HG03039 (cell line): Measurements from ENCODE around the gene DNMT3L.
"Not testable (repeated sequence)": the region's sequence is repeated elsewhere in the genome, so short reads cannot be mapped to it uniquely, and the experiment has no call there.

ENCODE experiments used
- ATAC-seq: cut with Tn5 transposase; IDR thresholded peaks from one replicate; pipeline ENCODE4 v1.9.1; 2021; ENCODE audit warnings: mild to moderate bottlenecking, moderate library complexity; ENCODE audit not compliant: unreplicated experiment

Gene DNMT3L

DNA sequence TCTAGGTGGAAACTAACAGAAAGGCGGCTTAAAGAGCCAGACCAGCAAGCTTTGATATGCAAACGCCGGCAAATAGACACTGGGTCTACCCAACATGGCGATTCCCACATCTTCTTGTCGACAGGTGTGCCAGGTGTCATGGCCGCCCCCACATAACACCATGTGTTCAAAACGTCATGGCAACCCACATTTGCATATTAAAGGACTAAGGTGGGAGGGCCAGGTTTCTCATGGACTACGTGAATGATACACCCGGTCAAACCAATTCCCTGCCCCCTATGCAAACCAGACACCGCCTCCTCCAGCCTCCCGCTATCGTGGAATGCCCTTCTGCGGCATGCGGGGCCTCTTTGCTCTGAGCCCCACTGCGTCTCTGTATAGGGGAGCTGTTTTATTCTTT, 62.2 kb downstream of the DNMT3L start:
- no peak for ATAC-seq

DNA sequence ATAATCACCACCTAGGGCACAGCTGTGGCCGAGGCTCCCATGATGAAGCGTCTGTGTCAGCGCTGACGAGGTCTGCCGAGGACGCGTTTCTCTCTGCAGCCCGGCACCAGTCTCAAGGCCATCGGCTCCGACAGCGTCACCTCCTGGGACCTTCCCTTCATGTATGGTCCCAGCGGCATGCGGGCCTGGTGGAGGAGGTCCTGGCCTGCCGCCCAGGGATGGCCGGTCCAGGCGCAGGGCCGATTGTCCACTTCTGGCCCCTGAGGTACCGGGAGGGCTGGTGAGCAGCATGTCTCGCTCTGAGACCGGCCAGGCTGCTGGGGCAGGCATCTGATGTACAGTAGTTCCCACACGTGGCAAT, 64.6 kb downstream of the DNMT3L start:
- not testable (repeated sequence) for ATAC-seq
